Measurements from ENCODE around the gene AKAP6.

Gene AKAP6

GRCh38 chr14:32571995-32572866 is 243.1 kb downstream of the AKAP6 start:
- in situ Hi-C loops (cut with HindIII; ENCODE audit: low sequenced_read_pairs) = no loop called here

GRCh38 chr14:32572867-32573150 is 243.7 kb downstream of the AKAP6 start:
- in situ Hi-C loops (cut with HindIII; ENCODE audit: low sequenced_read_pairs) = no loop called here

- in situ Hi-C loops (cut with HindIII; ENCODE audit: low sequenced_read_pairs) = no loop called here
Measured at GRCh38 chr14:32574269-32574668, 245.2 kb downstream of the AKAP6 start.

- in situ Hi-C loops (cut with HindIII; ENCODE audit: low sequenced_read_pairs) = loop anchor here (25.0 kb wide), 2 partner anchors 1211 to 1736 kb away; no protein-coding TSS in a partner anchor
Measured at GRCh38 chr14:32576088-32576795, 247.1 kb downstream of the AKAP6 start.

GRCh38 chr14:32576977-32577376 is 247.9 kb downstream of the AKAP6 start:
- in situ Hi-C loops (cut with HindIII; ENCODE audit: low sequenced_read_pairs) = loop anchor here (25.0 kb wide), 2 partner anchors 1210 to 1735 kb away; no protein-coding TSS in a partner anchor

- in situ Hi-C loops (cut with HindIII; ENCODE audit: low sequenced_read_pairs) = loop anchor here (25.0 kb wide), 2 partner anchors 1209 to 1734 kb away; no protein-coding TSS in a partner anchor
Measured at GRCh38 chr14:32578181-32578580, 249.1 kb downstream of the AKAP6 start.

GRCh38 chr14:32583427-32583826 is 254.3 kb downstream of the AKAP6 start:
- in situ Hi-C loops (cut with HindIII; ENCODE audit: low sequenced_read_pairs) = loop anchor here (25.0 kb wide), 2 partner anchors 1204 to 1729 kb away; no protein-coding TSS in a partner anchor

- in situ Hi-C loops (cut with HindIII; ENCODE audit: low sequenced_read_pairs) = loop anchor here (25.0 kb wide), 2 partner anchors 1203 to 1728 kb away; no protein-coding TSS in a partner anchor
Measured at GRCh38 chr14:32584079-32584478, 255.0 kb downstream of the AKAP6 start.

GRCh38 chr14:32587461-32587860 is 258.4 kb downstream of the AKAP6 start:
- in situ Hi-C loops (cut with HindIII; ENCODE audit: low sequenced_read_pairs) = loop anchor here (5.0 to 25.0 kb wide), 4 partner anchors 125 to 1725 kb away; no protein-coding TSS in a partner anchor

- in situ Hi-C loops (cut with HindIII; ENCODE audit: low sequenced_read_pairs) = loop anchor here (5.0 to 25.0 kb wide), 4 partner anchors 124 to 1724 kb away; no protein-coding TSS in a partner anchor
Measured at GRCh38 chr14:32588448-32589320, 259.6 kb downstream of the AKAP6 start.

- in situ Hi-C loops (cut with HindIII; ENCODE audit: low sequenced_read_pairs) = loop anchor here (5.0 to 25.0 kb wide), 4 partner anchors 302 to 1722 kb away; no protein-coding TSS in a partner anchor
Measured at GRCh38 chr14:32590157-32590556, 261.1 kb downstream of the AKAP6 start.

- in situ Hi-C loops (cut with HindIII; ENCODE audit: low sequenced_read_pairs) = loop anchor here (5.0 to 25.0 kb wide), 4 partner anchors 299 to 1719 kb away; no protein-coding TSS in a partner anchor
Measured at GRCh38 chr14:32593290-32593942, 264.3 kb downstream of the AKAP6 start.

- in situ Hi-C loops (cut with HindIII; ENCODE audit: low sequenced_read_pairs) = loop anchor here (5.0 to 25.0 kb wide), 5 partner anchors 43 to 1718 kb away; no protein-coding TSS in a partner anchor
Measured at GRCh38 chr14:32594766-32595165, 265.7 kb downstream of the AKAP6 start.

GRCh38 chr14:32595497-32595896 is 266.4 kb downstream of the AKAP6 start:
- in situ Hi-C loops (cut with HindIII; ENCODE audit: low sequenced_read_pairs) = loop anchor here (5.0 to 25.0 kb wide), 4 partner anchors 42 to 1717 kb away; no protein-coding TSS in a partner anchor

- in situ Hi-C loops (cut with HindIII; ENCODE audit: low sequenced_read_pairs) = loop anchor here (5.0 to 25.0 kb wide), 4 partner anchors 41 to 1716 kb away; no protein-coding TSS in a partner anchor
Measured at GRCh38 chr14:32596390-32596789, 267.3 kb downstream of the AKAP6 start.

- in situ Hi-C loops (cut with HindIII; ENCODE audit: low sequenced_read_pairs) = loop anchor here (5.0 to 25.0 kb wide), 4 partner anchors 40 to 1715 kb away; no protein-coding TSS in a partner anchor
Measured at GRCh38 chr14:32597771-32598170, 268.7 kb downstream of the AKAP6 start.

GRCh38 chr14:32601069-32601468 is 272.0 kb downstream of the AKAP6 start:
- in situ Hi-C loops (cut with HindIII; ENCODE audit: low sequenced_read_pairs) = no loop called here

GRCh38 chr14:32601906-32602305 is 272.8 kb downstream of the AKAP6 start:
- in situ Hi-C loops (cut with HindIII; ENCODE audit: low sequenced_read_pairs) = no loop called here

- in situ Hi-C loops (cut with HindIII; ENCODE audit: low sequenced_read_pairs) = no loop called here
Measured at GRCh38 chr14:32602699-32603098, 273.6 kb downstream of the AKAP6 start.

All from endothelial cell of hepatic sinusoid (primary cell).